GM18868 (cell line): ENCODE measurements around the gene LRCH2.

Experiments
- ATAC-seq: cut with Tn5 transposase; IDR thresholded peaks from one replicate; pipeline ENCODE4 v1.9.1; 2021; ENCODE audit warnings: mild to moderate bottlenecking, moderate library complexity; ENCODE audit not compliant: unreplicated experiment

The LRCH2 gene

DNA sequence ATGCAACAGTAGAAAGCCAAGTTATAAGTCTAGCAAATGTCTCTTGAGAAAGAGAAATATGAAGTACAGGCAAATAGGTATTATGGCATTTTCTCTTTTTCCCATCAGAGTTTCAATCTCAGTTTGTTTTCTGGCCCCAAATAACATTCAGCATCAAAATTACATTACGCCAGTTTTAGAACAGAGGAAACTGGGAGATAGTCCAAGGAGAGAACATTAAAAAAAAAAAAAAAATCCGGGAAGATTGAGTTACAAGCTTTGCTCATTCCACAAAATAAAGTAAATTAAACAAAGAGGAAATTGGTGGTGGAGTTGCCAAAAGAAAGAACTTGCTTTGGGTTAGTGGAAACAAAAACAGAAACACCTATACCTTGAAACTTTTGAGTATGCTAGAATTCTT lies 166.1 kb downstream of the LRCH2 start:
- ATAC-seq = no peak

DNA sequence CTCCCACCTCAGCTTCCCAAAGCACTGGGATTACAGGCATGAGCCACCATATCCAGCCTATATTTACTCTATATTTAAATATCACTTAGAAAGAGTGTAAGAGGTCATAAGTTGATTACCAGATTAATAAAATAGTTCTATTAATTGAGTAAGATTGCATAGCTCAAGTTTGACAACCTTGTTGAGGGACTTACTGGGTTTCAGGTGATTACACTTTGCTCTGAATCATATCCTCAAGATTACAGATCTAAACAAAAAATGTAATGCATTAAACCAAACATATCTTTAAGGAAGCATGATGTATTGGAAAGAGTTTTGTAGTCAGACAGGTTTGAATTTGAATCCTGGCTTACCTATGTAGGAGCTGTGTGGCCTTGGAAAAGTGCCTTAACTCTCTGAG lies 168.6 kb downstream of the LRCH2 start:
- ATAC-seq = no peak
